ENCODE data around the gene RAD51B. TPM values are rescaled to one million over a fixed set of nuclear protein-coding genes. Genes with fewer than 3 reads are reported as not detected.

RAD51B gene
- total and polyA plus RNA-seq, 2 of the 13 experiments (the other 11 are each of a cell fraction or from before 2014, with no cell fraction given), result 7.0 to 9.5 TPM

- in situ Hi-C loops (cut with HindIII; ENCODE audit: extremely low pct_ligation_motif_present, low pct_unique_long_range_greater_than_20kb), result no loop called here
- no peak for DNase-seq (ENCODE audit: low spot score)
- no peak overlapping the region for H3K4me3 ChIP-seq (replicated peaks in 1 of 3; ENCODE audit: insufficient read depth in 1 of 3, low read depth in 2 of 3, low read length in 3 of 3)
- ChIA-PET POLR2A (interaction anchor here (1.2 kb wide), 1 partner anchor 11 kb away, joined by 4 read pairs; no protein-coding TSS in a partner anchor), CTCF (ENCODE audit: low intra/inter-chr PET ratio, low total read pairs) (no interaction called here)
- no peak for TF ChIP-seq ZNF724P (CRISPR knock-in tag; IDR thresholded peaks at IDR 0.05; ENCODE audit: borderline replicate concordance)
- no peak for TF ChIP-seq PPARG (CRISPR knock-in tag; conservative IDR thresholded peaks at IDR 0.05)
- no peak for TF ChIP-seq ZNF678 (CRISPR knock-in tag; IDR thresholded peaks at IDR 0.05)
- TF ChIP-seq CREBL2 (CRISPR knock-in tag; IDR thresholded peaks at IDR 0.05; ENCODE audit: borderline replicate concordance), result no peak
- no peak for TF ChIP-seq KLF11 (CRISPR knock-in tag; IDR thresholded peaks at IDR 0.05)
- no peak for TF ChIP-seq NFE2L2 (IDR thresholded peaks at IDR 0.05; ENCODE audit: low read length)
- no peaks in the 10 kb centered on the region for H3K27me3 ChIP-seq (ENCODE audit: control insufficient read depth in 1 of 2, insufficient read depth in 2 of 2, low read length in 2 of 2)
- no peaks in the 10 kb centered on the region for H3K9me3 ChIP-seq (ENCODE audit: low read length)
- BruUV-seq (replicated peaks), result no TSS peak
- ATAC-seq, result no peak
- H3K9ac ChIP-seq (ENCODE audit: insufficient read depth, low read depth, low read length), result no peak overlapping the region
- no peak overlapping the region for H3K4me2 ChIP-seq (ENCODE audit: low read depth, low read length)
- no peaks in the 10 kb centered on the region for H3K36me3 ChIP-seq (replicated peaks in 1 of 2; ENCODE audit: control insufficient read depth in 1 of 2, insufficient read depth in 2 of 2, low read length in 2 of 2)
- no peak overlapping the region for H3K27ac ChIP-seq (ENCODE audit: extremely low read length, insufficient read depth, low read length)
- H4K20me1 ChIP-seq (ENCODE audit: insufficient read depth, low read length), result no peaks in the 10 kb centered on the region
- FAIRE-seq, result no peak
- WGBS (ENCODE audit: low lambda C conversion rate), result 100% methylated on average over 1 of the region's 1 CpG
- peaks cover 40% of the 10 kb centered on the region for H3K4me1 ChIP-seq (ENCODE audit: insufficient read depth, low read length)
- no peak overlapping the region for H2AFZ ChIP-seq (ENCODE audit: low read length)
- no peaks in the 10 kb centered on the region for H3K79me2 ChIP-seq (ENCODE audit: insufficient read depth, low read length)
- intact Hi-C loops (cut with micrococcal nuclease; ENCODE audit: unreplicated experiment), result no loop called here
Observed at GRCh38 chr14:68470361-68470760, 650.8 kb downstream of the RAD51B start.

DNA sequence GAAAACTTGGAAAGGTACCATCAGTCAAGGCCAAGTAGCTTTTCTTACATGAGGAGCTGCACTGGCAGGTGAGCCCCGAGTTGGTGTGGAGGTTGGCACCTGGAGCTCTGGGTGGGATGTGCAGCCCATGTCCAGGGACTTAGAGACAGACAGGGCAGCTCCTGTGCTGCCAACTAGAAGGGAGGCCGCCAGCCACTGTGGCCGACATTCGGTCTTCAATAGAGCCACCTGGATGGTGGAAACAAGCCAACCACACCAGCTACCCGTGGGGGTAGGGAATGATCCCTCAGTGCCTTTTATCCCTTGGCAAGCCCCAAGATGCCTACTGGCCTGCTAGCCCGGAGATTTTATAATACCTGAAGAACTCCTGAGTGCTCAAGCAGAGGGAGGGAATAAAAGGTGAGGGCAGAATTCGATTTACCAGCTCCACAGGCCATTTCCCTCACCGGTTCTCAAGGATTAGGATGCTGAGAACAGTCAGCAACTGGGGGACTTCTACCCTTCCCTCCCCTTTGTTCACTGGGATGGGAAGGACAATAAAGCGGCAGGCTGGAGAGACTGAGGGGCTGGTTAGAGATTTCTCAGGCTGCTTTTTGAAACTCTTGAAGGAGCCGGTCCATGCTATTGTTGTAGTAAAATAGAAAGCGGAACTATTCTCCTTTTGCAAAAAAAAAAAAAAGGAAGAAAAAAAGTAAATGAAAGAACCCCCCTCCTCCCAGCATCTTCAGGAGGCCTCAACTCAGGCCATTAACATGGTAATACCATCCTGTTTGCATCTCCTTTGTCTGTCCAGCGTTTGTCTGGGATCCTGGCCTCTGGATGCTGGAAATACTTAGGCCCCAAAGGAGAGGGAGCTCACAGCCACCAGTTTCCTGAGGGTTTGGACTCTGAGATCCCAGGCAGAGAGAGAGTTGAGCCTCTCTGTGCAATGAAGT lies 651.7 kb downstream of the RAD51B start:
- ATAC-seq, result no peak
- no peak overlapping the region for H3K4me3 ChIP-seq (replicated peaks in 1 of 3; ENCODE audit: insufficient read depth in 1 of 3, low read depth in 2 of 3, low read length in 3 of 3)
- no peak overlapping the region for H2AFZ ChIP-seq (ENCODE audit: low read length)
- no peaks in the 10 kb centered on the region for H3K36me3 ChIP-seq (replicated peaks in 1 of 2; ENCODE audit: control insufficient read depth in 1 of 2, insufficient read depth in 2 of 2, low read length in 2 of 2)
- no peaks in the 10 kb centered on the region for H3K9me3 ChIP-seq (ENCODE audit: low read length)
- intact Hi-C loops (cut with micrococcal nuclease; ENCODE audit: unreplicated experiment), result no loop called here
- POLR2A ChIA-PET, result interaction anchor here (0.9 kb wide), 1 partner anchor 15 kb away, joined by 3 read pairs; no protein-coding TSS in a partner anchor
- no peak overlapping the region for H3K27ac ChIP-seq (ENCODE audit: extremely low read length, insufficient read depth, low read length)
- no peak for DNase-seq (ENCODE audit: low spot score)
- H3K4me2 ChIP-seq (ENCODE audit: low read depth, low read length), result no peak overlapping the region
- CTCF ChIA-PET (ENCODE audit: low intra/inter-chr PET ratio, low total read pairs), result no interaction called here
- no peak for FAIRE-seq
- H3K79me2 ChIP-seq (ENCODE audit: insufficient read depth, low read length), result no peaks in the 10 kb centered on the region
- TF ChIP-seq MIER2 (CRISPR knock-in tag; IDR thresholded peaks at IDR 0.05) (no peak), ZNF740 (CRISPR knock-in tag; IDR thresholded peaks at IDR 0.05) (no peak), ZBTB38 (CRISPR knock-in tag; IDR thresholded peaks at IDR 0.05) (no peak), CAMTA2 (CRISPR knock-in tag; IDR thresholded peaks at IDR 0.05; ENCODE audit: borderline replicate concordance) (no peak), KDM4B (CRISPR knock-in tag; IDR thresholded peaks at IDR 0.05) (no peak), ZNF143 (CRISPR knock-in tag; IDR thresholded peaks at IDR 0.05) (no peak), XBP1 (CRISPR knock-in tag; IDR thresholded peaks at IDR 0.05) (no peak), HMG20A (CRISPR knock-in tag; IDR thresholded peaks at IDR 0.05; ENCODE audit: borderline replicate concordance) (no peak), SRSF1 (optimal IDR thresholded peaks at IDR 0.05; ENCODE audit: low read depth, low read length) (no peak), RXRA (CRISPR knock-in tag; IDR thresholded peaks at IDR 0.05) (no peak)
- WGBS (ENCODE audit: low lambda C conversion rate), result 74% methylated on average over 7 of the region's 12 CpGs
- no peak overlapping the region for H3K9ac ChIP-seq (ENCODE audit: insufficient read depth, low read depth, low read length)
- H4K20me1 ChIP-seq (ENCODE audit: insufficient read depth, low read length), result no peaks in the 10 kb centered on the region
- BruUV-seq (replicated peaks), result no TSS peak
- peaks cover 47% of the 10 kb centered on the region for H3K4me1 ChIP-seq (ENCODE audit: insufficient read depth, low read length)
- H3K27me3 ChIP-seq (ENCODE audit: control insufficient read depth in 1 of 2, insufficient read depth in 2 of 2, low read length in 2 of 2), result no peaks in the 10 kb centered on the region
- in situ Hi-C loops (cut with HindIII; ENCODE audit: extremely low pct_ligation_motif_present, low pct_unique_long_range_greater_than_20kb), result no loop called here

Measured in HepG2 (cell line).